GM12801 (cell line): ENCODE measurements around the gene DCLRE1B.

Experiments used
- TF ChIP-seq, protein P1 (sequence below): IDR thresholded peaks from one replicate; pipeline ENCODE4 v1.5.1; 2011; ENCODE audit warnings: control low read depth; ENCODE audit not compliant: insufficient read length; ENCODE audit errors: extremely low read depth

The DCLRE1B gene

DNA sequence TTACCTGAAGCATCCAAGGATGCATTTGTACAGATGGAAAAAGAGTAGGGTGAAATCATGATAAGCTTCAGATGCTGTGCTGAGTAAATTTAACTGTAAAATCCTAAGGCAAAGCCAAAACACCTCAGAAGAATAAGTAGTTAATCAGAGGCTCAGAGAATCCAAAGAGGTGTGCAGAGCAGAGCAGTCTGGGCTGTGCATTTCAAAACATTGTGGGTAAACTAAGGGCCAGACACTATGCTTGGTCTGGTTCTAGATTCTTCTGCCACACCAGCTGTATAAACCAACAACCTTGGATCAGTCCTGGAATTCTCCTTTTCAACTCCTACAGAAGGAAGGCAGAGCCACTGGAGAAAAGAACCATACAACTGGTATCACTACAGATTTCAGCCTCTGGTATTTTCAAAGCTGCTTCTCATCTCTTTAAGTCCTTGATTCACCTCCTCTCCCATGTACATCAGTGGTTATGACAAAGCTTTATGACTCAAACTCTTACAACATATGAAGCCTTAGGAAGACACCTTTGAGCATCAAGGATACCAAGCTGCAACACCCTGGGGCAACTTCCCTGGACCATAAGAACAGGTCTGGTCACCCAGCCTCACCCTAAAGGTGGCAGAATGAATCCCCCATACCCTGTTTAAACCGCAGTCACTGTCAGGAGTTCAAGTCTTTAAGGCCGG, 12.4 kb downstream of the DCLRE1B start:
- TF ChIP-seq, protein P1, sequence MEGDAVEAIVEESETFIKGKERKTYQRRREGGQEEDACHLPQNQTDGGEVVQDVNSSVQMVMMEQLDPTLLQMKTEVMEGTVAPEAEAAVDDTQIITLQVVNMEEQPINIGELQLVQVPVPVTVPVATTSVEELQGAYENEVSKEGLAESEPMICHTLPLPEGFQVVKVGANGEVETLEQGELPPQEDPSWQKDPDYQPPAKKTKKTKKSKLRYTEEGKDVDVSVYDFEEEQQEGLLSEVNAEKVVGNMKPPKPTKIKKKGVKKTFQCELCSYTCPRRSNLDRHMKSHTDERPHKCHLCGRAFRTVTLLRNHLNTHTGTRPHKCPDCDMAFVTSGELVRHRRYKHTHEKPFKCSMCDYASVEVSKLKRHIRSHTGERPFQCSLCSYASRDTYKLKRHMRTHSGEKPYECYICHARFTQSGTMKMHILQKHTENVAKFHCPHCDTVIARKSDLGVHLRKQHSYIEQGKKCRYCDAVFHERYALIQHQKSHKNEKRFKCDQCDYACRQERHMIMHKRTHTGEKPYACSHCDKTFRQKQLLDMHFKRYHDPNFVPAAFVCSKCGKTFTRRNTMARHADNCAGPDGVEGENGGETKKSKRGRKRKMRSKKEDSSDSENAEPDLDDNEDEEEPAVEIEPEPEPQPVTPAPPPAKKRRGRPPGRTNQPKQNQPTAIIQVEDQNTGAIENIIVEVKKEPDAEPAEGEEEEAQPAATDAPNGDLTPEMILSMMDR: no peak

DNA sequence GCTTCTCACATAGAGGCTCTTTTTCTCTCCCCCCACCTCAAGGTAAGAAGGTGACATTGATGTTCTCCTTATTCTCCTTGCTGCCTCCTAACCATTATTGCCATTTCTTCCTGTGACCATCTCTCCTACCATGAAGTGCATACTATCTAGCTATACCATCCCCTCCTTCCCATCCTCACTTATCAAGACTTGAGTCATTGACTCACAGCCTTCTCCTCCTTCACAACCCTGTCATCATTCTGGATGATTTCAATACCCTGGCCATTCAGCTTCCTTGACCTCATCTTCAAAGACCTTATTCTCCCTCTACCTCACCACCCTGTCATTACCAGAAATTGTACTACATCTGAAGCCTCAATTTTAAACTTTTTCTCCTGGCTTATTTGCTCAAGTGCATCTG, 13.1 kb downstream of the DCLRE1B start:
- TF ChIP-seq, protein P1: no peak

DNA sequence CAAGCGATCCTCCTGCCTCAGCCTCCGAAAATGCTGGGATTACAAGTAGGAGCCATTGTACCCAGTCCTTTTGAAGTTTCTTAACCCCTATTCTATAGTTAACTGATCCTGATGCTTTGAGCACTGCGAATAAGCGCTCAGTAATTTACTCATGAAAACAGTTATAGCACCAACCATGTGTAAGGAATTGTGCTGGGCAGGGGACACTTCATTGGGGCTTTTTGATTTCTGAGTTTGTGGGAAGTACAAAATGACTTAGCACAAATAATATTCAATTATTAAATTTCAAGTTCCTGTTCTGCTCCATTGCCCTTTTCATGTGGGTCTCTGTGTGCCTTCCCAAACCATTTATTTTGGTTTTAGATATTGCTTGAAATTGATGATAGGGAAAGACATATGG, 17.8 kb downstream of the DCLRE1B start:
- TF ChIP-seq, protein P1: no peak

DNA sequence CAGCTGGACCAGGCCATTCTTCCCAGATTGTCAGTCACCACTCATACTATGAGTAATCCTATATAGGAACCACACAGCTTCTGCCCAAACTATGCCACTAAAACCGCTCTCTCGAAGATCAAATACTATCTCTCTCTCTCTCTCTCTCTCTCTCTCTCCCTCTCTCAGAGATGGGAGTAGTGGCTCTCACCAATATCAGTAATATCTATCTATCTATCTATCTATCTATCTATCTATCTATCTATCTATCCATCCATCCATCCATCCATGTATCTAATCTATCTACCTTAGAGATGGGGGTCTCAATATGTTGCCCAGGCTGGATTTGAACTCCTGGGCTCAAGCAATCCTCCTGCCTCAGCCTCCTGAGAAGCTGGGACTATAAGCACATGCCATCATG, 19.3 kb downstream of the DCLRE1B start:
- TF ChIP-seq, protein P1: no peak

DNA sequence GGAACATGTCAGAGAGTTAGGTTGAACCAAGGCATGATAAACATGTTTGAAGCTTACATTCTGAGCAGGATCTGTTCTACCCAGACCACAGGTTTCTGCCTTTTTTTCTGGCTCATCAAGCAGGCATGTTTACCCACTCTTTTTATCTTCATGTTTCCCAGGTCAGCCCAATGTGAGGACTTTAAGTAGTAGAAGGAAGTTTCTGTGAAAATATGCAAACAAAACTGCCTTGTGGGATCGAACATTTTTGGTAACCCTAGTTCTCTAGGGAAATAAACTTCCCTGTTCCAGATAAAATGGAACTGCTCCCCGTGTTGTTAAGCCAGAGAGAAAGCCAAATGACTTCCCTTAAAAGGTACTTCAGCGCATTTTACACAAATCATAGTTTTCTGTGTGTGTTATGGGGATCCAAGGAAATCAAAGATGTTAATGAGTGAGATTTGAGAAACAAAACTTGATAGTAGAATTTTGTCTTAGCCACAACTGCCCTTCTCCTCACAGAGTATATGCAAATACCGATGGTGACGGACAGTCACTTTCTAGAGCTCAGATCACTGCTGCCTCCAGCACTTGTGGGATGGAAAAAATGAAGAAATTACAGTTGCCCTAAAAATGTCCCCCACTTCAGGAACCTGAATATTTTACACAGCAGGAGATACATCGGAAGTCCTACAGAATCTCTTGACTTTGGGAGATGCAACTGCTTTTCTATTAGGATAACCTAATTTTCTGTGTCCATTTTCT, 23.2 kb downstream of the DCLRE1B start:
- TF ChIP-seq, protein P1: no peak

DNA sequence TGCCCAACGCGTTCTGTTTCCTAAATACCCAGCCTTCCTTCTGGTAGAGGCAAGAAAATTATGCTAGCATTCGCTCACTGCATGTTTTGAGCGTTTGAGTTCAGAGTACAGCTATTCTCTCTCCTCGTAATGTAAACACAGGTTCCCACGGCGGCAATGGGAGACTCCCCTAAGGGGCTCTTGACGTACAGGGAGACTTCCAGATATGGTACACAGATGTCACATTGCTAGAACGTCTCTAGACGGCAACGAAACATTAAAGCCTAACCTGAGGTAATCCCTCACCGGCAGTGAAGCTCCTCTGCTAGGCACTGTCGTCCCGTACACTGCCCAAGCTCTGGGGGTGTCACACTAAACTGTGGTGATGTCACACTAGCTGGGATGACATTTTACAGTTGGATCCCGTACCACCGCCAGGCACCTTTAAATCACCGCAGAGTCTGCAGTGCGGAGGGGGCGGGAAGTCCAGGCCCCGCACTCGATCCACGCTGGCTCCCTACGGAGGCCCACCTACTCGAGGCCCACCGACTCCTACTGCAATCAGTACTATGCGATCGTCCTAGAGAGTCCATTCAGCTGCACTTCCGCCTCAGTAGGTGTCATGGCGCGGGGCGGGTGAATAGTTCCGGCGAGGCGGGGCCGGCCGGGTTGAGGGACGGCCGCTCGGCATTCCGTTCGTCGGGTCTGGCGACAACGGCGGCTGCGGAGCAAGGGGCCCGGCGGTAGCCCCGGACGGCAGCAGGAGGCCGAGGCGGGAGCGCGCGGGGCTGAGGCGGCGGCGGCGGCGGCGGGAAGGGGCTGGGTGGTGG, 24.0 kb downstream of the DCLRE1B start, which contains the start of gene HIPK1:
Gene HIPK1 (plus strand): TSS at position 384 of the 809 bp plus-strand sequence.
- TF ChIP-seq, protein P1: no peak
